Measurements from ENCODE around the gene CDH23.

Gene CDH23

DNA sequence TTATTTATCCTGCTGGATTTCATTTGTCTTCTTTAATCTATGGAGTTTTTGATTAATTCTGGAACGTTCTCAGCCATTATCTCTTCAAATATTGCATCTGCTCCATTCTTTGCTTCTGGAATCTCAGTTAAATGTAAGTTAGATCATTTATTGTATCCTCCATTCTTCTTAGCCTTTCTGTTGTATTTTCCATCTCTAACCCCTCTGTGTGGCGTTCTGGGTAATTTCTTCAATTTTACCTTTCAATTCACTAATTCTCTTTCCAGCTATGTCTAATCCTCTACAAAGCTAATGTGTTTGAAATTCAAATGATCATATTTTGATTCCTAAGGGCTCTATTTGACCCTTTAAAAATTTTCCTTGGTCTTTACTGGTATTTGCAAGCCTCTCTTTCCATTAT lies 92.4 kb downstream of the CDH23 start:
- Histone ChIP-seq H3K27ac (no peak overlapping the region), H3K4me1 (ENCODE audit: low read depth, poor library complexity, severe bottlenecking) (no peaks in the 10 kb centered on the region), H3K36me3 (ENCODE audit: insufficient read depth) (no peaks in the 10 kb centered on the region), H4K20me1 (ENCODE audit: insufficient read depth) (no peaks in the 10 kb centered on the region), H3K4me3 (IDR thresholded peaks at IDR 0.05; ENCODE audit: insufficient read depth, low read depth, low read length) (no peak overlapping the region), H3K4me2 (no peak overlapping the region), H3K27me3 (ENCODE audit: insufficient read depth, low read depth) (peaks cover 25% of the 10 kb centered on the region; the same call in 1 of the 2 replicates), H3K79me2 (ENCODE audit: insufficient read depth, low read depth) (no peaks in the 10 kb centered on the region), H2AFZ (ENCODE audit: low read depth) (no peak overlapping the region), H3K9ac (no peak overlapping the region)
- no peak for TF ChIP-seq CTCF (conservative IDR thresholded peaks at IDR 0.05; ENCODE audit: low read depth, low read length)

DNA sequence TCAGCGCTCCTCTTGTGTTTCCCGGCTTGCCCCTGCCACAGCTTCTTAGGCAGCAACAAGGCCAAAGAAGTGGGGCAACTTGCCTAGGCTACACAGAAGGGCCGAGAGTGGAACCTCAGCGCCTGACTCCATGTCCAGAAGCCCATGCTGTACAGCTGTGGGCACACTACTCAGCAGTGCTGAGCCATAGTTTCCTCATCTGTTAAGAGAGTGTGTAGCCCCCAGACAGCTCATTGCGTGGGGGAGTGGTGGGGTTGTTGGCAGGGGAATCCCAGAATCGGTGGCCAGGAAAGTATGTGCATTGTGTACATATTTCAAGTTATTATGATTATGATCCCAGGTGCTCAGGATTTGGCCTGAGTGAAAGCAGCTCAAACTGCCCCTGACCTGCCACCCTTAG lies 96.2 kb downstream of the CDH23 start:
- Histone ChIP-seq H2AFZ (ENCODE audit: low read depth) (no peak overlapping the region), H3K4me2 (no peak overlapping the region), H3K27ac (no peak overlapping the region), H3K27me3 (ENCODE audit: insufficient read depth, low read depth) (peaks cover 33% of the 10 kb centered on the region; the same call in 1 of the 2 replicates), H3K36me3 (ENCODE audit: insufficient read depth) (no peaks in the 10 kb centered on the region), H3K4me3 (IDR thresholded peaks at IDR 0.05; ENCODE audit: insufficient read depth, low read depth, low read length) (no peak overlapping the region), H4K20me1 (ENCODE audit: insufficient read depth) (no peaks in the 10 kb centered on the region), H3K9ac (no peak overlapping the region), H3K79me2 (ENCODE audit: insufficient read depth, low read depth) (no peaks in the 10 kb centered on the region), H3K4me1 (ENCODE audit: low read depth, poor library complexity, severe bottlenecking) (no peaks in the 10 kb centered on the region)
- TF ChIP-seq CTCF (conservative IDR thresholded peaks at IDR 0.05; ENCODE audit: low read depth, low read length) = no peak

GRCh38 chr10:71493741-71494140 lies 97.0 kb downstream of the CDH23 start:
- Histone ChIP-seq H3K9ac (no peak overlapping the region), H3K79me2 (ENCODE audit: insufficient read depth, low read depth) (no peaks in the 10 kb centered on the region), H3K4me2 (no peak overlapping the region), H3K27ac (no peak overlapping the region), H3K4me1 (ENCODE audit: low read depth, poor library complexity, severe bottlenecking) (no peaks in the 10 kb centered on the region), H2AFZ (ENCODE audit: low read depth) (no peak overlapping the region), H3K27me3 (ENCODE audit: insufficient read depth, low read depth) (peaks cover 42% of the 10 kb centered on the region; the same call in 1 of the 2 replicates), H3K4me3 (IDR thresholded peaks at IDR 0.05; ENCODE audit: insufficient read depth, low read depth, low read length) (no peak overlapping the region), H4K20me1 (ENCODE audit: insufficient read depth) (no peaks in the 10 kb centered on the region), H3K36me3 (ENCODE audit: insufficient read depth) (no peaks in the 10 kb centered on the region)
- no peak for TF ChIP-seq CTCF (conservative IDR thresholded peaks at IDR 0.05; ENCODE audit: low read depth, low read length)

- Histone ChIP-seq H2AFZ (ENCODE audit: low read depth) (no peak overlapping the region), H3K27ac (no peak overlapping the region), H3K27me3 (ENCODE audit: insufficient read depth, low read depth) (peaks cover 47% of the 10 kb centered on the region; the same call in 1 of the 2 replicates), H3K9ac (no peak overlapping the region), H3K4me3 (IDR thresholded peaks at IDR 0.05; ENCODE audit: insufficient read depth, low read depth, low read length) (no peak overlapping the region), H3K79me2 (ENCODE audit: insufficient read depth, low read depth) (no peaks in the 10 kb centered on the region), H3K4me1 (ENCODE audit: low read depth, poor library complexity, severe bottlenecking) (no peaks in the 10 kb centered on the region), H4K20me1 (ENCODE audit: insufficient read depth) (no peaks in the 10 kb centered on the region), H3K36me3 (ENCODE audit: insufficient read depth) (no peaks in the 10 kb centered on the region), H3K4me2 (no peak overlapping the region)
- TF ChIP-seq CTCF (conservative IDR thresholded peaks at IDR 0.05; ENCODE audit: low read depth, low read length) = no peak
These were observed 97.8 kb downstream of the CDH23 start for GRCh38 chr10:71494476-71494875.
